ENCODE results near the gene SUSD4. TPM values are rescaled to one million over a fixed set of nuclear protein-coding genes. Genes with fewer than 3 reads are reported as not detected.

The SUSD4 gene
- total RNA-seq, 1 experiment from 2014 or later: 3.2 TPM

DNA sequence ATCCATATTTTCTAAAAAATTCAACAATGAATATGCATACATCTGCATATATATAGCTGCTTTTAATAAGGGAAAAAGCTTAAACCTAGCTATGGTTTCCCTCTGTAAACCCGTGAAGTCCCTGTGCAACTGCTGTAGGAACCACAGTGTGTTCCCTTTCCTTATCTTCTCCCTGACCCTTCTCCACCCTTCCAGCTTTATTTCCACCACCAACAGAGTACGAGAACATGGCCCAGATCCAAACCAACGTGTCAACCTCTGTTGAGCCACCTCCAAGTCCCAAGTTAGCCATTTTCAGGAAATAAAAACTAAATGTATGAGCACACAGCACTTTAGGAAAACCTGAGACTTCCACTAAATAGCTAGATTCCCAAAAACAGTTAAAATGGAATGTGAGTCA, 20.3 kb downstream of the SUSD4 start:
- intact Hi-C loops (cut with micrococcal nuclease; ENCODE audit: unreplicated experiment): no loop called here
- Histone ChIP-seq H3K27ac (no peak overlapping the region), H3K4me2 (no peak overlapping the region), H3K36me3 (ENCODE audit: low read depth) (no peaks in the 10 kb centered on the region), H3K4me3 (no peak overlapping the region), H2AFZ (no peak overlapping the region), H3K27me3 (ENCODE audit: insufficient read depth, low read depth) (no peaks in the 10 kb centered on the region), H4K20me1 (ENCODE audit: insufficient read depth) (no peaks in the 10 kb centered on the region), H3K9me3 (ENCODE audit: insufficient read depth, low read depth) (no peaks in the 10 kb centered on the region), H3K79me2 (ENCODE audit: low read depth) (no peaks in the 10 kb centered on the region), H3K9me2 (ENCODE audit: insufficient read depth) (no peaks in the 10 kb centered on the region), H3K4me1 (replicated peaks; ENCODE audit: insufficient read depth) (no peaks in the 10 kb centered on the region), H3F3A (ENCODE audit: insufficient read depth, low read depth) (no peaks in the 10 kb centered on the region)
- no peak for DNase-seq
- TF ChIP-seq, protein P1, sequence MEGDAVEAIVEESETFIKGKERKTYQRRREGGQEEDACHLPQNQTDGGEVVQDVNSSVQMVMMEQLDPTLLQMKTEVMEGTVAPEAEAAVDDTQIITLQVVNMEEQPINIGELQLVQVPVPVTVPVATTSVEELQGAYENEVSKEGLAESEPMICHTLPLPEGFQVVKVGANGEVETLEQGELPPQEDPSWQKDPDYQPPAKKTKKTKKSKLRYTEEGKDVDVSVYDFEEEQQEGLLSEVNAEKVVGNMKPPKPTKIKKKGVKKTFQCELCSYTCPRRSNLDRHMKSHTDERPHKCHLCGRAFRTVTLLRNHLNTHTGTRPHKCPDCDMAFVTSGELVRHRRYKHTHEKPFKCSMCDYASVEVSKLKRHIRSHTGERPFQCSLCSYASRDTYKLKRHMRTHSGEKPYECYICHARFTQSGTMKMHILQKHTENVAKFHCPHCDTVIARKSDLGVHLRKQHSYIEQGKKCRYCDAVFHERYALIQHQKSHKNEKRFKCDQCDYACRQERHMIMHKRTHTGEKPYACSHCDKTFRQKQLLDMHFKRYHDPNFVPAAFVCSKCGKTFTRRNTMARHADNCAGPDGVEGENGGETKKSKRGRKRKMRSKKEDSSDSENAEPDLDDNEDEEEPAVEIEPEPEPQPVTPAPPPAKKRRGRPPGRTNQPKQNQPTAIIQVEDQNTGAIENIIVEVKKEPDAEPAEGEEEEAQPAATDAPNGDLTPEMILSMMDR (conservative IDR thresholded peaks at IDR 0.05): no peak
- TF ChIP-seq EZH2 (IDR thresholded peaks at IDR 0.05; ENCODE audit: low read depth): no peak
- ChIA-PET CTCF (no interaction called here), POLR2A (ENCODE audit: unreplicated experiment) (no interaction called here)
- BruUV-seq (replicated peaks): no TSS peak

DNA sequence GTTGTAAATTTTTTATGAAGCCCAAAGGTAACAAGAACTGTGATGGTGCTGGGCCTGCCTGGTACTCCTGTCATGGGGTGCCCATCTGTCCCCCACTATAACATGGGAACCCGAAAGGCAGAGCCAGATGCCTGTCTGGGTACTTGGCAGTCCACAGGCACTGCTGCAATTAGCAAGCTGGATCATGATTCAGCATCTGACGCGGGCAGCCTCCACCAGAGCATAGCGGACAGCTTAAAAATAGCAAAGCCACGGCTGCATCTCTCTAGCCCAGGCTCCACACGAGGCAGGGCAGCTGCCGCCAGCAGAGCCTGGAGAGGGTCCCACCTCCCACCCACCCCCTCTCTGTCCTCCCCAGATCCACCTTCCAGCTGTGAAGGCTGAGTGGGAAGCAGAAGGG, 22.9 kb downstream of the SUSD4 start:
- ChIA-PET CTCF (no interaction called here), POLR2A (ENCODE audit: unreplicated experiment) (no interaction called here)
- Histone ChIP-seq H4K20me1 (ENCODE audit: insufficient read depth) (no peaks in the 10 kb centered on the region), H3K4me2 (no peak overlapping the region), H3F3A (ENCODE audit: insufficient read depth, low read depth) (no peaks in the 10 kb centered on the region), H3K27ac (no peak overlapping the region), H3K36me3 (ENCODE audit: low read depth) (no peaks in the 10 kb centered on the region), H3K79me2 (ENCODE audit: low read depth) (no peaks in the 10 kb centered on the region), H3K27me3 (ENCODE audit: insufficient read depth, low read depth) (no peaks in the 10 kb centered on the region), H3K9me3 (ENCODE audit: insufficient read depth, low read depth) (no peaks in the 10 kb centered on the region), H3K4me3 (no peak overlapping the region), H3K9me2 (ENCODE audit: insufficient read depth) (no peaks in the 10 kb centered on the region), H2AFZ (no peak overlapping the region), H3K4me1 (replicated peaks; ENCODE audit: insufficient read depth) (no peaks in the 10 kb centered on the region)
- TF ChIP-seq EZH2 (IDR thresholded peaks at IDR 0.05; ENCODE audit: low read depth): no peak
- TF ChIP-seq, protein P1 (conservative IDR thresholded peaks at IDR 0.05): no peak
- no peak for DNase-seq
- no TSS peak for BruUV-seq (replicated peaks)
- intact Hi-C loops (cut with micrococcal nuclease; ENCODE audit: unreplicated experiment): no loop called here

DNA sequence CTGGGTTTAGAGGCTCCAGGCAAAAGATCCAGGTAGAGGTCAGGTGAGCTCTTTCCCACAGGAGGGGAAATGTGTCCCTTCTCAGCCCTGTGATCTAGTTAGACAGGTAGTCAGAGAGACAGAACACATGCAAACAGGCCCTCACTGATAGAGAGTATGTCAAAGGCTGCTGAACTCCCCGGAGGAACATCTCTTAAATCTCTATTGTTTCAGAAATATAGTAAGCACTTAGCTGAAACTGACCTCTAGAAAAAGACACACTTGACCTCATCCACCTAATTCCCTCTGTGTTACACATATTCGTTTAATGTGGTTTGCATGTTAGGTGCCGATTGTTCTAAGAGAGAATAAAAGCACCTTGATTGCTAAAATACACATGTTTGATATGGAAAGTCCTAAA, 23.3 kb downstream of the SUSD4 start:
- Histone ChIP-seq H3K79me2 (ENCODE audit: low read depth) (no peaks in the 10 kb centered on the region), H3F3A (ENCODE audit: insufficient read depth, low read depth) (no peaks in the 10 kb centered on the region), H3K4me3 (no peak overlapping the region), H3K4me1 (replicated peaks; ENCODE audit: insufficient read depth) (no peaks in the 10 kb centered on the region), H2AFZ (no peak overlapping the region), H3K36me3 (ENCODE audit: low read depth) (no peaks in the 10 kb centered on the region), H3K4me2 (no peak overlapping the region), H3K9me2 (ENCODE audit: insufficient read depth) (no peaks in the 10 kb centered on the region), H3K9me3 (ENCODE audit: insufficient read depth, low read depth) (no peaks in the 10 kb centered on the region), H3K27ac (no peak overlapping the region), H4K20me1 (ENCODE audit: insufficient read depth) (no peaks in the 10 kb centered on the region), H3K27me3 (ENCODE audit: insufficient read depth, low read depth) (0 out of 2 replicates have a peak, but pooled peaks cover 1% of the 10 kb centered on the region)
- ChIA-PET CTCF (no interaction called here), POLR2A (ENCODE audit: unreplicated experiment) (no interaction called here)
- TF ChIP-seq, protein P1 (conservative IDR thresholded peaks at IDR 0.05): no peak
- TF ChIP-seq EZH2 (IDR thresholded peaks at IDR 0.05; ENCODE audit: low read depth): no peak
- no peak for DNase-seq
- no TSS peak for BruUV-seq (replicated peaks)
- intact Hi-C loops (cut with micrococcal nuclease; ENCODE audit: unreplicated experiment): no loop called here

All from PC-9 (cell line).